ENCODE data around the gene SLC24A4. TPM values are rescaled to one million over a fixed set of nuclear protein-coding genes. Genes with fewer than 3 reads are reported as not detected.

The SLC24A4 gene
- total RNA-seq, 1 experiment from 2014 or later = not detected

DNA sequence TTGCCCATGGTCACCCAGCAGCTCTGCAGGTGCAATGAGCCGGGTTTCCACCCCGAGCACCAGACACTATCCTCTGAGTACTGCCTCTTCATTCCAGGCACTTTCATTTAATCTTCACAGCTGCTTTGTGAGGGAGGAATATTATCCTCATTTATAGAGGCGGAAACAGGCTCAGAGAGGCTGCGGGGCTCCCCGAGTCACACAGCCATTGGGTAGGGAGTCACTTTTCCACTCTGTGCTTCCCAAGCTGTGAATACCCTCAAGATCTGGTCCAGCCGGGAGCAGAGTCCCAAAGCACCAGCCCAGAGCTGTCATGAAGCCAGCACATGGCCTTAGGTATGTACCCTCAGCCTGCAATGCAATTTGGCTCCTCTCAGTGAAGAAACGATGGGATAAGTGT lies 138.9 kb downstream of the SLC24A4 start:
- BruUV-seq (replicated peaks) = no TSS peak
- no peaks in the 10 kb centered on the region for H3K9me3 Mint-ChIP-seq (ENCODE audit: unreplicated experiment)
- no peak for DNase-seq (ENCODE audit: unreplicated experiment)
- intact Hi-C loops (cut with micrococcal nuclease) = no loop called here
- ChIA-PET POLR2A (no interaction called here), CTCF (interaction anchor here (0.6 kb wide), 1 partner anchor 327 kb away, joined by 3 read pairs; no protein-coding TSS in a partner anchor)
- no peaks in the 10 kb centered on the region for H3K27me3 Mint-ChIP-seq (ENCODE audit: insufficient read depth, unreplicated experiment)
- TF ChIP-seq, protein P1, sequence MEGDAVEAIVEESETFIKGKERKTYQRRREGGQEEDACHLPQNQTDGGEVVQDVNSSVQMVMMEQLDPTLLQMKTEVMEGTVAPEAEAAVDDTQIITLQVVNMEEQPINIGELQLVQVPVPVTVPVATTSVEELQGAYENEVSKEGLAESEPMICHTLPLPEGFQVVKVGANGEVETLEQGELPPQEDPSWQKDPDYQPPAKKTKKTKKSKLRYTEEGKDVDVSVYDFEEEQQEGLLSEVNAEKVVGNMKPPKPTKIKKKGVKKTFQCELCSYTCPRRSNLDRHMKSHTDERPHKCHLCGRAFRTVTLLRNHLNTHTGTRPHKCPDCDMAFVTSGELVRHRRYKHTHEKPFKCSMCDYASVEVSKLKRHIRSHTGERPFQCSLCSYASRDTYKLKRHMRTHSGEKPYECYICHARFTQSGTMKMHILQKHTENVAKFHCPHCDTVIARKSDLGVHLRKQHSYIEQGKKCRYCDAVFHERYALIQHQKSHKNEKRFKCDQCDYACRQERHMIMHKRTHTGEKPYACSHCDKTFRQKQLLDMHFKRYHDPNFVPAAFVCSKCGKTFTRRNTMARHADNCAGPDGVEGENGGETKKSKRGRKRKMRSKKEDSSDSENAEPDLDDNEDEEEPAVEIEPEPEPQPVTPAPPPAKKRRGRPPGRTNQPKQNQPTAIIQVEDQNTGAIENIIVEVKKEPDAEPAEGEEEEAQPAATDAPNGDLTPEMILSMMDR (IDR thresholded peaks at IDR 0.05; ENCODE audit: unreplicated experiment) = no peak
- no peaks in the 10 kb centered on the region for H3K4me1 Mint-ChIP-seq (ENCODE audit: insufficient read depth, unreplicated experiment)
- no peak overlapping the region for H3K4me3 Mint-ChIP-seq (ENCODE audit: unreplicated experiment)
- H3K36me3 Mint-ChIP-seq (ENCODE audit: insufficient read depth, unreplicated experiment) = no peaks in the 10 kb centered on the region
- no peak overlapping the region for H3K27ac Mint-ChIP-seq (ENCODE audit: low read depth, unreplicated experiment)

DNA sequence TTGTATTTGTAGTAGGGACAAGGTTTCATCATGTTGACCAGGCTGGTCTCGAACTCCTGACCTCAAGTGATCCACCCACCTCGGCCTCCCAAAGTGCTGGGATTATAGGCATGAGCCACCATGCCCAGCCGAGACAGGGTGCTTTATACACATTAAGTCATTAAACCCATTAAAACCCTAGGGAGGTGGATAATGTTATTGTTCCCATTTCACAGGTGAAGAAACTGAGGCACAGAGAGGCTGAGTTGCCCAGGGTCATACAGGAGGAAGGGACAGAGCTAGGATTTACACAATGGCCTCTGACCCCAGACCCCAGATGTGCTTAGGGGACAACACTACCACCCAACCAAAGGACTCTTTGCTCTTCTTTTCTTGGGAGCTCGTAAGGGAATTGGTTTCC lies 139.6 kb downstream of the SLC24A4 start:
- Mint-ChIP-seq H3K9me3 (ENCODE audit: unreplicated experiment) (no peaks in the 10 kb centered on the region), H3K27ac (ENCODE audit: low read depth, unreplicated experiment) (no peak overlapping the region), H3K4me3 (ENCODE audit: unreplicated experiment) (no peak overlapping the region), H3K27me3 (ENCODE audit: insufficient read depth, unreplicated experiment) (no peaks in the 10 kb centered on the region), H3K4me1 (ENCODE audit: insufficient read depth, unreplicated experiment) (no peaks in the 10 kb centered on the region), H3K36me3 (ENCODE audit: insufficient read depth, unreplicated experiment) (no peaks in the 10 kb centered on the region)
- TF ChIP-seq, protein P1 (IDR thresholded peaks at IDR 0.05; ENCODE audit: unreplicated experiment) = no peak
- ChIA-PET POLR2A (no interaction called here), CTCF (no interaction called here)
- DNase-seq (ENCODE audit: unreplicated experiment) = no peak
- intact Hi-C loops (cut with micrococcal nuclease) = no loop called here
- BruUV-seq (replicated peaks) = no TSS peak

DNA sequence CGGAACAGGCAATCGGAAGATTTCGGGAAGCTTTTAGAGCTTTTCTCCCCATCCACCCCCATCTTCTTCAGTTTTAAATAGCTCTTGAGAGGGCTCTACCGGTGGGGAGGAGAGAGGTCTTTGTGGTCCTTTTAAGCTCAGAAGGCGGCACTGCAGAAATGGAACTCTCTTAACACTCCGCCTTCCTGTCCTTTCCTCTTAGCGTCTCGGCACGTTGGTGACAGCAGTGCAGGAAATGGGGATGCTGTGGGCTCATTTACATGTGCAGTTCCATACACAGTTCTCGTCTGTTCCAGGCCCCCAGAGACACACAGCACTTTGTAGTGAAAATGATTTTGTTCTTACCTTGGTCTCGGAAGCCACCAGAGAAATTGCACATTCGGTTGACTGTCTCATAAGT lies 140.2 kb downstream of the SLC24A4 start:
- no peaks in the 10 kb centered on the region for H3K27me3 Mint-ChIP-seq (ENCODE audit: insufficient read depth, unreplicated experiment)
- H3K36me3 Mint-ChIP-seq (ENCODE audit: insufficient read depth, unreplicated experiment) = no peaks in the 10 kb centered on the region
- no peak overlapping the region for H3K4me3 Mint-ChIP-seq (ENCODE audit: unreplicated experiment)
- H3K27ac Mint-ChIP-seq (ENCODE audit: low read depth, unreplicated experiment) = no peak overlapping the region
- no peaks in the 10 kb centered on the region for H3K4me1 Mint-ChIP-seq (ENCODE audit: insufficient read depth, unreplicated experiment)
- TF ChIP-seq, protein P1 (IDR thresholded peaks at IDR 0.05; ENCODE audit: unreplicated experiment) = no peak
- intact Hi-C loops (cut with micrococcal nuclease) = no loop called here
- H3K9me3 Mint-ChIP-seq (ENCODE audit: unreplicated experiment) = no peaks in the 10 kb centered on the region
- ChIA-PET CTCF (interaction anchor here (0.6 kb wide), 1 partner anchor 254 kb away, joined by 3 read pairs; no protein-coding TSS in a partner anchor), POLR2A (no interaction called here)
- BruUV-seq (replicated peaks) = no TSS peak
- no peak for DNase-seq (ENCODE audit: unreplicated experiment)

DNA sequence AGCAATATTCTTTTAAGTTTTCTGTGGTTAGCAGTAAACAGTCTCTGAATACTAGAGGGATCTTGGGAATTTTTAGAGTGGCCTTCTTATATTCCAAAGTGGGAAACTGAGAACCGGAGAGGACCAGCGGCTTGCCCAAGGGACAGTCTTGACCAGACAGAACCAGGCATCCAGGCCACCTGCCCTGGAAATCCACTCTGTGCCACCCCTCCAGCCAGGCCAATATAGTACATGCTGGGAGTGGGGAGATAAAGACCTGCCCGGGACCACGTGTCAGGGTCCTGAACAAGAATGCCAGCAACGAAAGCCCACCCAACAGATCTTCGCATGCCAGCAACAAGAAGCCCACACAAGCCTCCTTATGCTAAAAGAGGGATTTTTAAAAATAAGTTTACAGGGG lies 141.2 kb downstream of the SLC24A4 start:
- no TSS peak for BruUV-seq (replicated peaks)
- Mint-ChIP-seq H3K27me3 (ENCODE audit: insufficient read depth, unreplicated experiment) (no peaks in the 10 kb centered on the region), H3K27ac (ENCODE audit: low read depth, unreplicated experiment) (no peak overlapping the region), H3K4me3 (ENCODE audit: unreplicated experiment) (no peak overlapping the region), H3K9me3 (ENCODE audit: unreplicated experiment) (no peaks in the 10 kb centered on the region), H3K4me1 (ENCODE audit: insufficient read depth, unreplicated experiment) (no peaks in the 10 kb centered on the region), H3K36me3 (ENCODE audit: insufficient read depth, unreplicated experiment) (no peaks in the 10 kb centered on the region)
- CTCF ChIA-PET = no interaction called here
- no peak for DNase-seq (ENCODE audit: unreplicated experiment)
- TF ChIP-seq, protein P1 (IDR thresholded peaks at IDR 0.05; ENCODE audit: unreplicated experiment) = no peak
- intact Hi-C loops (cut with micrococcal nuclease) = no loop called here
- POLR2A ChIA-PET = no interaction called here

Measured in MCF 10A (cell line).